Hepatocyte (in vitro differentiated cells): ENCODE measurements around the gene PACS1.

Experiments used
- EZH2 ChIP-seq: fragments of 200-600 bp; sonication (generic); IDR thresholded peaks from 2 replicates; pipeline ENCODE4 v1.6.1; 2016; ENCODE audit warnings: antibody characterized with exemption, mild to moderate bottlenecking, borderline replicate concordance
- EZH2phosphoT487 ChIP-seq: fragments of 200-600 bp; sonication (generic); IDR thresholded peaks from one replicate; pipeline ENCODE4 v1.6.1; 2018; ENCODE audit warnings: antibody characterized with exemption, mild to moderate bottlenecking, low read depth, moderate library complexity; ENCODE audit not compliant: unreplicated experiment, severe bottlenecking
- TF ChIP-seq, protein P1 (sequence below): fragments of 200-600 bp; sonication (generic); IDR thresholded peaks from 2 replicates; pipeline ENCODE4 v1.5.1; 2016; ENCODE audit warnings: antibody characterized with exemption, mild to moderate bottlenecking; ENCODE audit not compliant: poor library complexity

DNA sequence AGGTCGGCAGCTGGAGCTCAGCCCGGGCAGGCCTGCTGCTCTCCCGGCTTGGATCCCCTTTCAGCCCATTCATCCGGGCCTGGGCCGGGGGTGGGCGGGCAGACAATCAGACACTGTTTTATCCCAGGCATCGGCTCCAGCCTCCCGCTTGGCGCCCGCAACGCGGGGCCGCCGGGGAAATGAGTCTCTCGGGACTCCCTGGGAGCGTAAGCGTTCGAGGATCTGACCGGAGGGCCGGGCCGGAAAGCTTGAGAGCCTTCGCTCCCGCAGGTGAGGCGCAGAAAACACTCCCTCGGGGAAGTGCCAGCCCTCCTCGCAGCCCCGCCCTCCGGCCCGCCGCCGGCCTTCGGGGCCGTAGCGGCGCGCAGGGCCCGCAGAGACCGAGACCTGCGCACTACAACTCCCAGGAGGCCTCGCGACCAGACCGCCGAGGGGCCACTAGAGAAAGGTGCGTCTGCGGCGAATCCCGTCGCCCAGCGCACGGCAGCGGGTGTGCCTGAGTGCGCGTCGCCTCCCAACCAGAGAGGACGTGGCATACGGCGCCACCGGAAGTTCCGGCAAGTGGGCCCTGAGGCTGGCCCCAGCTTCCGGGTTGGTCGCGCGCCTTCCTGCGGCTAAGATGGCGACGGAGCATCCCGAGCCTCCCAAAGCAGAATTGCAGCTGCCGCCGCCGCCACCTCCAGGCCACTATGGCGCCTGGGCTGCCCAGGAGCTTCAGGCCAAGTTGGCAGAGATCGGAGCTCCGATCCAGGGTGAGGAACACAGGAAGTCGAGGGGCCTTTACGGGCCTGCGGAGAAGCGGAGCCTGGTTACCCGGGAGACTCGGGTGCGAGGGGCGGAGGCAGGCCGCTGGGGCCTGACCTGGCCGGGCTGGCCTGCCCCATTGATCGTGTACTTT lies 18.1 kb upstream of the PACS1 start, which contains the start of gene SF3B2:
- TF ChIP-seq, protein P1, sequence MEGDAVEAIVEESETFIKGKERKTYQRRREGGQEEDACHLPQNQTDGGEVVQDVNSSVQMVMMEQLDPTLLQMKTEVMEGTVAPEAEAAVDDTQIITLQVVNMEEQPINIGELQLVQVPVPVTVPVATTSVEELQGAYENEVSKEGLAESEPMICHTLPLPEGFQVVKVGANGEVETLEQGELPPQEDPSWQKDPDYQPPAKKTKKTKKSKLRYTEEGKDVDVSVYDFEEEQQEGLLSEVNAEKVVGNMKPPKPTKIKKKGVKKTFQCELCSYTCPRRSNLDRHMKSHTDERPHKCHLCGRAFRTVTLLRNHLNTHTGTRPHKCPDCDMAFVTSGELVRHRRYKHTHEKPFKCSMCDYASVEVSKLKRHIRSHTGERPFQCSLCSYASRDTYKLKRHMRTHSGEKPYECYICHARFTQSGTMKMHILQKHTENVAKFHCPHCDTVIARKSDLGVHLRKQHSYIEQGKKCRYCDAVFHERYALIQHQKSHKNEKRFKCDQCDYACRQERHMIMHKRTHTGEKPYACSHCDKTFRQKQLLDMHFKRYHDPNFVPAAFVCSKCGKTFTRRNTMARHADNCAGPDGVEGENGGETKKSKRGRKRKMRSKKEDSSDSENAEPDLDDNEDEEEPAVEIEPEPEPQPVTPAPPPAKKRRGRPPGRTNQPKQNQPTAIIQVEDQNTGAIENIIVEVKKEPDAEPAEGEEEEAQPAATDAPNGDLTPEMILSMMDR: no peak
- TF ChIP-seq EZH2phosphoT487 (no peak), EZH2 (no peak)
